A549 (cell line): ENCODE results near the gene STXBP6. TPM values are rescaled to one million over a fixed set of nuclear protein-coding genes. Genes with fewer than 3 reads are reported as not detected.
"Not testable (repeated sequence)": the region's sequence is repeated elsewhere in the genome, so short reads cannot be mapped to it uniquely, and the experiment has no call there.

Source experiments
- ATAC-seq, 2 experiments: fragments of 200-7000 bp in 1 of 2; fragments of >200 bp in 1 of 2; cut with Nextera tagmentation in 1 of 2; cut with Tn5 transposase in 1 of 2; 3 replicates each; pipeline versions ENCODE4 v1.8.0 to v1.9.1; 2018 to 2020; ENCODE audit warnings: mild to moderate bottlenecking in 1 of 2, moderate library complexity in 1 of 2
- CTCF ChIA-PET: fragments of 300-600 bp; sonication (Branson Sonifier 250); formaldehyde crosslinking; extraction: SDS; loops from one replicate; lab custom pipeline; 2021; ENCODE audit warnings: antibody characterized with exemption, inconsistent platforms; lab: Yijun Ruan, JAX
- POLR2A ChIA-PET: fragments of 350-600 bp; formaldehyde crosslinking; extraction: SDS; loops from one replicate; lab custom pipeline; 2021; ENCODE audit warnings: antibody characterized with exemption, inconsistent platforms; lab: Yijun Ruan, JAX
- DNase-seq, 2 experiments: peaks; one replicate each; pipeline versions ENCODE4 v3.0.0 to v3.0.0-alpha.2; 2011 to 2016; ENCODE audit warnings: low read depth in 1 of 2, low spot score in 1 of 2
- FAIRE-seq: peaks from 2 replicates; lab custom pipeline; 2011; peaks lifted over from hg19 to GRCh38; lab: Jason Lieb, UNC
- H3K27ac ChIP-seq, 2 experiments: fragments of >200 bp; sonication (Bioruptor Twin); formaldehyde crosslinking; 3 replicates each; pipeline ENCODE4 v1.5.1; 2016 to 2017
- H3K4me1 ChIP-seq: fragments of >200 bp; sonication (Bioruptor Twin); formaldehyde crosslinking; 3 replicates; pipeline ENCODE4 v1.6.1; 2016
- H3K4me2 ChIP-seq: fragments of >200 bp; sonication (Bioruptor Twin); formaldehyde crosslinking; 3 replicates; pipeline ENCODE4 v1.6.1; 2016
- H3K4me3 ChIP-seq: fragments of >200 bp; sonication (Bioruptor Twin); formaldehyde crosslinking; 3 replicates; pipeline ENCODE4 v1.5.1; 2016
- H3K9me3 ChIP-seq: fragments of >200 bp; sonication (Bioruptor Twin); formaldehyde crosslinking; 3 replicates; pipeline ENCODE4 v1.6.1; 2016
- CBX2 ChIP-seq: fragments of 200-600 bp; sonication (generic); IDR thresholded peaks from 2 replicates; pipeline ENCODE4 v1.6.1; 2016; ENCODE audit warnings: low read depth, mild to moderate bottlenecking, borderline replicate concordance
- CBX8 ChIP-seq: fragments of 200-600 bp; sonication (generic); IDR thresholded peaks from 2 replicates; pipeline ENCODE4 v1.6.1; 2016
- EP300 ChIP-seq, 2 experiments: fragments of >200 bp; sonication (Bioruptor Twin); formaldehyde crosslinking; IDR thresholded peaks; 2 replicates in 1 of 2; 3 replicates in 1 of 2; pipeline ENCODE4 v1.6.1; 2016 to 2017
- FOSL2 ChIP-seq, 2 experiments: fragments of 450-650 bp in 1 of 2; fragments of >200 bp in 1 of 2; sonication (Bioruptor Twin) in 1 of 2; formaldehyde crosslinking; IDR thresholded peaks; 2 replicates each; pipeline versions ENCODE4 v1.5.0 to v1.6.1; 2016 to 2020; ENCODE audit warnings: mild to moderate bottlenecking in 1 of 2, moderate library complexity in 1 of 2
- HEYL ChIP-seq: fragments of 250-450 bp; sonication (Bioruptor Pico); IDR thresholded peaks from 2 replicates; pipeline ENCODE4 v1.8.0; 2021; ENCODE audit warnings: mild to moderate bottlenecking, moderate library complexity
- JUN ChIP-seq, 2 experiments: fragments of >200 bp; sonication (Bioruptor Twin); formaldehyde crosslinking; IDR thresholded peaks; 2 replicates in 1 of 2; 3 replicates in 1 of 2; pipeline ENCODE4 v1.6.1; 2016 to 2017
- KDM1A ChIP-seq: fragments of 200-600 bp; sonication (generic); IDR thresholded peaks from 2 replicates; pipeline ENCODE4 v1.6.1; 2016; ENCODE audit warnings: low read depth, mild to moderate bottlenecking
- MAFK ChIP-seq: fragments of 450-650 bp; IDR thresholded peaks from 2 replicates; pipeline ENCODE4 v1.6.1; 2014; ENCODE audit not compliant: partially characterized antibody
- MYC ChIP-seq: IDR thresholded peaks from 2 replicates; pipeline ENCODE4 v1.6.1; 2012; ENCODE audit warnings: mild to moderate bottlenecking, inconsistent platforms, low read length, improper control_type of control experiment, borderline replicate concordance
- POLR2AphosphoS2 ChIP-seq: conservative IDR thresholded peaks from 2 replicates; pipeline ENCODE4 v1.6.1; 2012; ENCODE audit warnings: low read length, improper control_type of control experiment, inconsistent platforms
- RNF2 ChIP-seq: fragments of 200-600 bp; sonication (generic); IDR thresholded peaks from 2 replicates; pipeline ENCODE4 v1.6.1; 2016; ENCODE audit warnings: low read depth, mild to moderate bottlenecking, antibody characterized with exemption, moderate library complexity, borderline replicate concordance
- SMC3 ChIP-seq: fragments of >200 bp; sonication (Bioruptor Twin); formaldehyde crosslinking; IDR thresholded peaks from 3 replicates; pipeline ENCODE4 v1.6.1; 2018; ENCODE audit warnings: inconsistent platforms
- ZNF302 ChIP-seq: fragments of 250-450 bp; sonication (Bioruptor Pico); IDR thresholded peaks from 2 replicates; pipeline ENCODE4 v1.9.0; 2021; ENCODE audit warnings: inconsistent platforms, mild to moderate bottlenecking, moderate library complexity
- WGBS: methylation state at CpG from one replicate; pipeline ENCODE4 v1.1.6; 2017; ENCODE audit errors: missing lambda C conversion rate; 5-methylcytosine and 5-hydroxymethylcytosine counted together
- polyA plus RNA-seq, 4 experiments: library from polyadenylated mRNA; depleted of rRNA in 3 of 4; stranded (reverse); fragments of >200 nt; fragmentation: RNase III in 1 of 4; extraction: RNeasy Plus Mini Kit Qiagen cat#74134 plus additional on column Dnase treatment in 1 of 4; gene quantifications; 2 replicates in 3 of 4; 3 replicates in 1 of 4; pipeline ENCODE4 v1.2.3, GENCODE V29; 2011 to 2017
- TF ChIP-seq, protein P1 (sequence below): fragments of 250-450 bp; sonication (Bioruptor Pico); IDR thresholded peaks from 2 replicates; pipeline ENCODE4 v1.5.0; 2021; ENCODE audit warnings: mild to moderate bottlenecking, moderate library complexity, borderline replicate concordance
- TF ChIP-seq, protein P2 (sequence below): fragments of 200-600 bp; sonication (generic); IDR thresholded peaks from 2 replicates; pipeline ENCODE4 v1.6.1; 2016; ENCODE audit warnings: antibody characterized with exemption, mild to moderate bottlenecking, moderate library complexity
- TF ChIP-seq, protein P3 (sequence below): fragments of >200 bp; sonication (Bioruptor Twin); formaldehyde crosslinking; IDR thresholded peaks from 3 replicates; pipeline ENCODE4 v1.6.1; 2016
- TF ChIP-seq, protein P4 (sequence below): fragments of >200 bp; sonication (Bioruptor Twin); formaldehyde crosslinking; IDR thresholded peaks from 2 replicates; pipeline ENCODE4 v1.6.1; 2016

Gene STXBP6
- polyA plus RNA-seq, 2 of the 4 experiments (the other 2 are of a cell fraction), result 1.7 to 6.3 TPM

DNA sequence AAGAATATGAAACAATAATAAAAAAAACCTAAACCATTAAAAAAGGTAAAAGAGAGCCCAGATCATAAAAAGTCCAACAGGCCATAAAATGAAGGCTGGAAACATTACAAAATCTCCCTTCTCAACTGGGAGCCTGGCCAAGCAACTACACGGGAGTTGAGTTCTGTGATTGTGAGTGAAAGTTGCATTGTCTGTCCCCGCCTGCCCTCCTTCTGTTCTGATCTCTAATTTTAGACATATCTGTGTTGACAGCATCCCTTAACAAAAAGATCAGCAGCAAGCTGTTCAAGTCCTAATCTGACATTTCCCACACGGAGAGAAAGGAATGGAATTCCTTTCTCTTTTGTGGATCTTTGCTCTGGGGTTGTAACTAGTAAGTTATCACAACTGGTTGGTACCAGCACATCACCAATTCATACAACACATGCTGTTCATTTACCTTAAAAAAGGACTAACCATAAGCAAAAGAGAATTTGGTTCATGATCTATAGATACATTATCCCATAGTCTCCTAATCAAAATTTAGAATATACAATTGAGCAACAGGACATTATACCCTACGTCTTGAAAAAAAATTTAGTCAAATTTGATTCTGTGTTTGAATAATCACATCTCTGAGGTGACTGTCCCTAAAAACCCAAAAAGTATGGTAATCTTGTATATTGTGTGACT is 210.9 kb downstream of the STXBP6 start:
- H3K4me2 ChIP-seq, result peak overlapping the region; percentile 11; the same call in 1 of the 3 replicates
- ATAC-seq, result no peak
- CTCF ChIA-PET, result interaction anchor here (1.2 to 2.1 kb wide), 2 partner anchors 8 to 33 kb away, joined by 4 to 7 read pairs; no protein-coding TSS in a partner anchor
- H3K9me3 ChIP-seq, result no peaks in the 10 kb centered on the region
- H3K4me1 ChIP-seq, result peaks cover 7% of the 10 kb centered on the region; the same call in 1 of the 3 replicates
- FAIRE-seq, result no peak
- POLR2A ChIA-PET, result no interaction called here
- WGBS, result 46% methylated on average over 4 of the region's 4 CpGs
- H3K27ac ChIP-seq, result no peak overlapping the region
- TF ChIP-seq CBX8, result no peak
- no peak for TF ChIP-seq MYC
- TF ChIP-seq FOSL2 (IDR thresholded peaks at IDR 0.05), result no peak
- no peak for TF ChIP-seq FOSL2 (CRISPR knock-in tag; IDR thresholded peaks at IDR 0.05)
- TF ChIP-seq EP300 (IDR thresholded peaks at IDR 0.05), result no peak
- TF ChIP-seq, protein P1, sequence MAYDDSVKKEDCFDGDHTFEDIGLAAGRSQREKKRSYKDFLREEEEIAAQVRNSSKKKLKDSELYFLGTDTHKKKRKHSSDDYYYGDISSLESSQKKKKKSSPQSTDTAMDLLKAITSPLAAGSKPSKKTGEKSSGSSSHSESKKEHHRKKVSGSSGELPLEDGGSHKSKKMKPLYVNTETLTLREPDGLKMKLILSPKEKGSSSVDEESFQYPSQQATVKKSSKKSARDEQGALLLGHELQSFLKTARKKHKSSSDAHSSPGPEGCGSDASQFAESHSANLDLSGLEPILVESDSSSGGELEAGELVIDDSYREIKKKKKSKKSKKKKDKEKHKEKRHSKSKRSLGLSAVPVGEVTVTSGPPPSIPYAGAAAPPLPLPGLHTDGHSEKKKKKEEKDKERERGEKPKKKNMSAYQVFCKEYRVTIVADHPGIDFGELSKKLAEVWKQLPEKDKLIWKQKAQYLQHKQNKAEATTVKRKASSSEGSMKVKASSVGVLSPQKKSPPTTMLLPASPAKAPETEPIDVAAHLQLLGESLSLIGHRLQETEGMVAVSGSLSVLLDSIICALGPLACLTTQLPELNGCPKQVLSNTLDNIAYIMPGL, result no peak
- H3K4me3 ChIP-seq, result no peak overlapping the region
- no peak for DNase-seq

DNA sequence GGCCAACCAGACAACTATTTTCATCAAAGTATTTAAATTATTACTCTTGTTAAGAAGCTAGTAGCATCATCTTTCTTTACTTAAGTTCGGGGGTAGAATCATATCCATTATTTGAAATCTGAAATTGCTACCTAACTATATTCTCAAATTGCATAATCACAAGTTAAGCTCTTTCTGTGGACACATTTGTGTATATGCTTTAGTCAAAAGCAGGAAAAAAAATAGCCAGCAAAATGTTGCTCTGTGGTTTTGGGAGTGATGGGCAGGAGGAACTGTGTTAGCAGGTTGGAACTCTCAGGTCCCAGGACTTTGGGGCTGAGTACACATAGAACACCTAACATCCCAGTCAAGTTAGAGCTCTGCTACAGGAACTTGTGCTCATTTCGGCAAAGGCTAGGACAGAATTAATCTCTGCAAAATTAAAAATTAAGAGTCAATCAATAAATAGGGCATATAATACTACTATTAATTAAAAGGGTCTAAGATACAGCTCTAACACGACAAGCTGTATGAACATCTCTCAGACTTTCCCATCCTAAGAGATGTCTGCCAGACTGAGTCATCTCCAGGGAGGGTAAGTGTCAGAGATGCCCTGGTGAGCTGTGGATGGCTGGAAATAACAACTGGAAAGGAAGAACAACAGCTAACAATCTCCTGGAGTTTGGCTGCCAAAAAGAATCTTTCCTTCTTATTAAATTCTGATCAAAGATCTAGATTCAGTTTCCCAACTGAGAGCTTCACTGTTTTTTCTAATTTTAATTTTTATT is 212.5 kb downstream of the STXBP6 start:
- FAIRE-seq, result no peak
- TF ChIP-seq SMC3 (no peak), RNF2 (no peak), KDM1A (no peak)
- TF ChIP-seq, all 56 proteins: peak for 0
- CTCF ChIA-PET, result interaction anchor here (0.7 kb wide), 1 partner anchor 127 kb away, joined by 3 read pairs; no protein-coding TSS in a partner anchor
- Histone ChIP-seq H3K4me2 (no peak overlapping the region), H3K9me3 (no peaks in the 10 kb centered on the region), H3K27ac (no peak overlapping the region), H3K4me1 (peaks cover 7% of the 10 kb centered on the region; the same call in 1 of the 3 replicates), H3K4me3 (no peak overlapping the region)
- POLR2A ChIA-PET, result no interaction called here
- DNase-seq (no peak), ATAC-seq (peak; percentile 46 to 54; a peak in 1 of 6 replicates)
- 42% methylated on average over 3 of the region's 3 CpGs for WGBS

DNA sequence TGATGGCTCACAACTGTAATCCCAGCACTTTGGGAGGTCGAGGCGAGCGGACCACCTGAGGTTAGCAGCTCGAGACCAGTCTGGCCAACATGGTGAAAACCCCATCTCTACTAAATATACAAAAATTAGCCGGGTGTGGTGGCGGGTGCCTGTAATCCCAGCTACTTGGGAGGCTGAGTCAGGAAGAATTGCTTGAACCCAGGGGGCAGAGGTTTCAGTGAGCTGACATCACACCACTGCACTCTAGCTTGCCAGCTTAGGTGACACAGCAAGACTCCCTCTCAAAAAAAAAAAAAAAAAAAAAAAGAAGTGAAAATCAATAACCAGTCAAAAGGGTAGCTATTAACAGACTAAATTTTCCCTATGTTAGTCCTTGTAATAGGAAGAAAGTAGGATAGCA is 213.6 kb downstream of the STXBP6 start:
- DNase-seq, FAIRE-seq, H3K4me3 ChIP-seq, H3K27ac ChIP-seq, H3K9me3 ChIP-seq, H3K4me1 ChIP-seq, H3K4me2 ChIP-seq, ATAC-seq, POLR2A ChIA-PET: not testable (repeated sequence)
- CTCF ChIA-PET, result interaction anchor here (1.8 kb wide), 1 partner anchor 30 kb away, joined by 9 read pairs; no protein-coding TSS in a partner anchor
- 47% methylated on average over 6 of the region's 6 CpGs for WGBS

DNA sequence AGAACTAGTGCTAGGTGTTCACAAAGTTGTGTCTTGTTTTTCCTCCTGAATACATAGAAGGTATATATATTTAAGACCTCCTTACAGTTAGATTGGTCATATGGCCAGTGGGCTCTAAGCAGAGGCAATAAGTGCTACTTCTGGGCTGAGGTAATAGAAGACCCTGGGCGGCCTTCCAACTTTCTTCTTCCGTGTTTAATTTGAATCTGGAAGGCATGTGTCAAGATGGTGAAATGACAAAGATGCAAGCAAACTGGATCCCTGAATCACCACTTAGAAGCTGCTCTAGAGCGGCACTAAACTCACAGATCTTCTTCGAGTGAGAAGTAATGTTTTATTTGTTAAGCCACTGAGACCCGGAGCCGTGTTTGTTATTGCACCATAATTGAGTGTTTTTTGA is 215.0 kb downstream of the STXBP6 start:
- FAIRE-seq, result no peak
- TF ChIP-seq, protein P2, sequence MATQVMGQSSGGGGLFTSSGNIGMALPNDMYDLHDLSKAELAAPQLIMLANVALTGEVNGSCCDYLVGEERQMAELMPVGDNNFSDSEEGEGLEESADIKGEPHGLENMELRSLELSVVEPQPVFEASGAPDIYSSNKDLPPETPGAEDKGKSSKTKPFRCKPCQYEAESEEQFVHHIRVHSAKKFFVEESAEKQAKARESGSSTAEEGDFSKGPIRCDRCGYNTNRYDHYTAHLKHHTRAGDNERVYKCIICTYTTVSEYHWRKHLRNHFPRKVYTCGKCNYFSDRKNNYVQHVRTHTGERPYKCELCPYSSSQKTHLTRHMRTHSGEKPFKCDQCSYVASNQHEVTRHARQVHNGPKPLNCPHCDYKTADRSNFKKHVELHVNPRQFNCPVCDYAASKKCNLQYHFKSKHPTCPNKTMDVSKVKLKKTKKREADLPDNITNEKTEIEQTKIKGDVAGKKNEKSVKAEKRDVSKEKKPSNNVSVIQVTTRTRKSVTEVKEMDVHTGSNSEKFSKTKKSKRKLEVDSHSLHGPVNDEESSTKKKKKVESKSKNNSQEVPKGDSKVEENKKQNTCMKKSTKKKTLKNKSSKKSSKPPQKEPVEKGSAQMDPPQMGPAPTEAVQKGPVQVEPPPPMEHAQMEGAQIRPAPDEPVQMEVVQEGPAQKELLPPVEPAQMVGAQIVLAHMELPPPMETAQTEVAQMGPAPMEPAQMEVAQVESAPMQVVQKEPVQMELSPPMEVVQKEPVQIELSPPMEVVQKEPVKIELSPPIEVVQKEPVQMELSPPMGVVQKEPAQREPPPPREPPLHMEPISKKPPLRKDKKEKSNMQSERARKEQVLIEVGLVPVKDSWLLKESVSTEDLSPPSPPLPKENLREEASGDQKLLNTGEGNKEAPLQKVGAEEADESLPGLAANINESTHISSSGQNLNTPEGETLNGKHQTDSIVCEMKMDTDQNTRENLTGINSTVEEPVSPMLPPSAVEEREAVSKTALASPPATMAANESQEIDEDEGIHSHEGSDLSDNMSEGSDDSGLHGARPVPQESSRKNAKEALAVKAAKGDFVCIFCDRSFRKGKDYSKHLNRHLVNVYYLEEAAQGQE, result no peak
- TF ChIP-seq ZNF302 (CRISPR knock-in tag), result no peak
- TF ChIP-seq, protein P3, sequence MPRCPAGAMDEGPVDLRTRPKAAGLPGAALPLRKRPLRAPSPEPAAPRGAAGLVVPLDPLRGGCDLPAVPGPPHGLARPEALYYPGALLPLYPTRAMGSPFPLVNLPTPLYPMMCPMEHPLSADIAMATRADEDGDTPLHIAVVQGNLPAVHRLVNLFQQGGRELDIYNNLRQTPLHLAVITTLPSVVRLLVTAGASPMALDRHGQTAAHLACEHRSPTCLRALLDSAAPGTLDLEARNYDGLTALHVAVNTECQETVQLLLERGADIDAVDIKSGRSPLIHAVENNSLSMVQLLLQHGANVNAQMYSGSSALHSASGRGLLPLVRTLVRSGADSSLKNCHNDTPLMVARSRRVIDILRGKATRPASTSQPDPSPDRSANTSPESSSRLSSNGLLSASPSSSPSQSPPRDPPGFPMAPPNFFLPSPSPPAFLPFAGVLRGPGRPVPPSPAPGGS, result no peak
- no peak for TF ChIP-seq HEYL
- TF ChIP-seq, protein P1, result no peak
- TF ChIP-seq CBX2, result no peak
- TF ChIP-seq POLR2AphosphoS2, result no peak
- no peak for TF ChIP-seq JUN (IDR thresholded peaks at IDR 0.05)
- TF ChIP-seq, protein P4, sequence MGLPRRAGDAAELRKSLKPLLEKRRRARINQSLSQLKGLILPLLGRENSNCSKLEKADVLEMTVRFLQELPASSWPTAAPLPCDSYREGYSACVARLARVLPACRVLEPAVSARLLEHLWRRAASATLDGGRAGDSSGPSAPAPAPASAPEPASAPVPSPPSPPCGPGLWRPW, result no peak
- no peak for TF ChIP-seq MAFK

More for the DNA sequence above, 215.0 kb downstream of the STXBP6 start:
- Histone ChIP-seq H3K9me3 (no peaks in the 10 kb centered on the region), H3K4me1 (peaks cover 7% of the 10 kb centered on the region; the same call in 1 of the 3 replicates), H3K4me3 (no peak overlapping the region), H3K27ac (no peak overlapping the region), H3K4me2 (no peak overlapping the region)
- ATAC-seq, result no peak
- ChIA-PET POLR2A (no interaction called here), CTCF (interaction anchor here (1.8 kb wide), 1 partner anchor 29 kb away, joined by 9 read pairs; no protein-coding TSS in a partner anchor)
- 70% methylated on average over 6 of the region's 6 CpGs for WGBS
- no peak for DNase-seq
